ENCODE results near the gene TOB1. TPM values are rescaled to one million over a fixed set of nuclear protein-coding genes. Genes with fewer than 3 reads are reported as not detected.
A peak's percentile ranks its signal among the peaks of the same experiment; 100 is the strongest.

Gene TOB1
- total and polyA plus RNA-seq, 2 donors (not counting 1 experiment from before 2014, with no cell fraction given): 22.0 to 40.5 TPM

DNA sequence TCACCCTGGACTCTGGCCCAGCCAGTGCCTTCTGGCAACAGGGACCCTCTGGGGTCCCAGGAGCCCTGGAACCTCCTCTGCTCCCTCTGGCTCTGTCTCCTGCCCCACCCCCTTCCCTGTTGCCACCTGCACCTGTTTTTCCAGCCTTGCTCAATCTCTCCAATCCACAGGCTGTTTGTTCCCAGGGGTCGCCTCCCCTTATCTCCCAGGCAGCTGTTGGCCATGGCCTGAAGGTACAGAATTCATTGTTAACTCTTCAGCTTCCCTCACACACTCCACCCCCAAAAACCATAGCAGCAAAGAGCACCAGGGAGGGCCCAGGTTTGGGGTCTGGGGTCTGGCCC is 39.3 kb upstream of the TOB1 start:
- TF ChIP-seq, protein P1, sequence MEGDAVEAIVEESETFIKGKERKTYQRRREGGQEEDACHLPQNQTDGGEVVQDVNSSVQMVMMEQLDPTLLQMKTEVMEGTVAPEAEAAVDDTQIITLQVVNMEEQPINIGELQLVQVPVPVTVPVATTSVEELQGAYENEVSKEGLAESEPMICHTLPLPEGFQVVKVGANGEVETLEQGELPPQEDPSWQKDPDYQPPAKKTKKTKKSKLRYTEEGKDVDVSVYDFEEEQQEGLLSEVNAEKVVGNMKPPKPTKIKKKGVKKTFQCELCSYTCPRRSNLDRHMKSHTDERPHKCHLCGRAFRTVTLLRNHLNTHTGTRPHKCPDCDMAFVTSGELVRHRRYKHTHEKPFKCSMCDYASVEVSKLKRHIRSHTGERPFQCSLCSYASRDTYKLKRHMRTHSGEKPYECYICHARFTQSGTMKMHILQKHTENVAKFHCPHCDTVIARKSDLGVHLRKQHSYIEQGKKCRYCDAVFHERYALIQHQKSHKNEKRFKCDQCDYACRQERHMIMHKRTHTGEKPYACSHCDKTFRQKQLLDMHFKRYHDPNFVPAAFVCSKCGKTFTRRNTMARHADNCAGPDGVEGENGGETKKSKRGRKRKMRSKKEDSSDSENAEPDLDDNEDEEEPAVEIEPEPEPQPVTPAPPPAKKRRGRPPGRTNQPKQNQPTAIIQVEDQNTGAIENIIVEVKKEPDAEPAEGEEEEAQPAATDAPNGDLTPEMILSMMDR (conservative IDR thresholded peaks at IDR 0.05 in 1 of 2, IDR thresholded peaks at IDR 0.05 in 1 of 2; ENCODE audit: low read depth in 1 of 2, low read length in 2 of 2): no peak
- no peak for TF ChIP-seq EZH2 (IDR thresholded peaks at IDR 0.05; ENCODE audit: low read length, missing control alignments)
- Histone ChIP-seq H3K9me3 (ENCODE audit: control insufficient read depth, insufficient read depth, low read depth, low read length) (no peaks in the 10 kb centered on the region), H3K4me3 (replicated peaks in 1 of 4; ENCODE audit: control extremely low read depth in 1 of 4, insufficient read depth in 1 of 4, low read depth in 3 of 4, low read length in 4 of 4) (no peak overlapping the region), H3K4me1 (ENCODE audit: control insufficient read depth, extremely low read depth, insufficient read depth, low read length) (peaks cover 12% of the 10 kb centered on the region), H3K27me3 (ENCODE audit: control insufficient read depth, insufficient read depth, low read length) (no peaks in the 10 kb centered on the region), H3K79me2 (ENCODE audit: control insufficient read depth, insufficient read depth, low read length) (no peaks in the 10 kb centered on the region), H3K9ac (ENCODE audit: insufficient read depth, low read length) (no peak overlapping the region), H3K4me2 (ENCODE audit: extremely low read depth, insufficient read depth, low read length) (no peak overlapping the region), H2AFZ (ENCODE audit: low read length) (no peak overlapping the region), H3K36me3 (ENCODE audit: control insufficient read depth, insufficient read depth, low read length) (no peaks in the 10 kb centered on the region), H4K20me1 (ENCODE audit: control insufficient read depth, extremely low read depth, insufficient read depth, low read length) (no peaks in the 10 kb centered on the region), H3K27ac (ENCODE audit: insufficient read depth, low read length) (no peak overlapping the region)
- DNase-seq (ENCODE audit: low read depth in 2 of 2): no peak

DNA sequence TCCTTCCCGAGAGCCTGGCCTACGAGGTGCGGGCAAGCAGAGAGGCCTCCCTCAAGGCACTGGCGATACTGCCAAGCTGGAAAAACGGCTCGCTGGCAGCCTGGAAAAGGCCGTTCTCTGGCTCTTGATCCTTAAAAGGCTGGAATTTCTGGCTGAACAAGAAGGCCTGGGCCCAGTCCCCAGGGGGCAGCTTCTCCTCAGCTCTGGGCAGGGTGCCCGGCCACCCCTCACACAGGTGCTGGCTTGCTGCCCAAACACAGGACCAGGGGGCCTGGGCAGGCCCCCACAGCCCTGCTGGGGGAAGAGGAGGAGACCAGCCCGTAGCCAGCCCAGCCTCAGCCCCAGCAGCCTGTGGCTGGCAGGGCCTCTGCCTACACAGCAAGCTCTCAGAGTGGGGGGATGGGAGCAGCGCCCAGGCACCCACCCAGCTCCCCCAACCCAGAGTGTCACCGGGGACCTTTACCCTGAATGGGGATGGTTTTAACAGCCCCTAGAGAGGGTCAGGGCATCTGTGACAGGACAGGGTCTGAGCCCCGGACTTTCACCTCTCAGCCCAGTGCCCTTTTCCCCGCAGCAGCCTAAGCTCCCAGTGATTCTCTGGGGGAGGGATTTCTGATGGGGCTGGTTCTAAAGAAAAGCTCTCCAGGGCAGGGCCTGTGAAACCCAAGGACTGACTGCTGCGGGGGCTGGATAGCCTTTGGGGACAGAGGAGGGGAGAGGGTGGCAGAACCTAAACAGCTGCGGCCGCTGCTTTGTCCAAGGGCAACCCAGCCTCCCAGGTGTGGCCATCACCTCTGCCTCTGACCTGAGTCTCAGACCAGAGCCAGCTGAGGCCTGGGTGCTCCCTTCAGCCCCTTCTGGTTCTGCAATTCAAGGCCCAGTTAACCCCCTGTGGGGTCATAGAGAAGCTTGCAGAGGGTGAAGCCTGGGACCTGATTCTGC is 38.6 kb upstream of the TOB1 start:
- Histone ChIP-seq H3K36me3 (ENCODE audit: control insufficient read depth, insufficient read depth, low read length) (no peaks in the 10 kb centered on the region), H3K27me3 (ENCODE audit: control insufficient read depth, insufficient read depth, low read length) (no peaks in the 10 kb centered on the region), H3K9me3 (ENCODE audit: control insufficient read depth, insufficient read depth, low read depth, low read length) (no peaks in the 10 kb centered on the region), H2AFZ (ENCODE audit: low read length) (no peak overlapping the region), H4K20me1 (ENCODE audit: control insufficient read depth, extremely low read depth, insufficient read depth, low read length) (no peaks in the 10 kb centered on the region), H3K79me2 (ENCODE audit: control insufficient read depth, insufficient read depth, low read length) (no peaks in the 10 kb centered on the region), H3K27ac (ENCODE audit: insufficient read depth, low read length) (peak overlapping the region; percentile 47), H3K4me2 (ENCODE audit: extremely low read depth, insufficient read depth, low read length) (no peak overlapping the region), H3K9ac (ENCODE audit: insufficient read depth, low read length) (peak overlapping the region; percentile 30), H3K4me1 (ENCODE audit: control insufficient read depth, extremely low read depth, insufficient read depth, low read length) (peaks cover 12% of the 10 kb centered on the region), H3K4me3 (replicated peaks in 1 of 4; ENCODE audit: control extremely low read depth in 1 of 4, insufficient read depth in 1 of 4, low read depth in 3 of 4, low read length in 4 of 4) (no peak overlapping the region)
- TF ChIP-seq, protein P1 (conservative IDR thresholded peaks at IDR 0.05 in 1 of 2, IDR thresholded peaks at IDR 0.05 in 1 of 2; ENCODE audit: low read depth in 1 of 2, low read length in 2 of 2): no peak
- TF ChIP-seq EZH2 (IDR thresholded peaks at IDR 0.05; ENCODE audit: low read length, missing control alignments): no peak
- peak in 1 of 2 donors; percentile 45 for DNase-seq (ENCODE audit: low read depth in 2 of 2)

GRCh38 chr17:50903604-50904517 is 37.7 kb upstream of the TOB1 start:
- Histone ChIP-seq H2AFZ (ENCODE audit: low read length) (peak overlapping the region; percentile 57), H3K4me3 (replicated peaks in 1 of 4; ENCODE audit: control extremely low read depth in 1 of 4, insufficient read depth in 1 of 4, low read depth in 3 of 4, low read length in 4 of 4) (no peak overlapping the region), H3K4me1 (ENCODE audit: control insufficient read depth, extremely low read depth, insufficient read depth, low read length) (peaks cover 12% of the 10 kb centered on the region), H3K27ac (ENCODE audit: insufficient read depth, low read length) (peak overlapping the region; percentile 47), H3K79me2 (ENCODE audit: control insufficient read depth, insufficient read depth, low read length) (no peaks in the 10 kb centered on the region), H3K4me2 (ENCODE audit: extremely low read depth, insufficient read depth, low read length) (peak overlapping the region; percentile 65), H3K9me3 (ENCODE audit: control insufficient read depth, insufficient read depth, low read depth, low read length) (no peaks in the 10 kb centered on the region), H3K27me3 (ENCODE audit: control insufficient read depth, insufficient read depth, low read length) (no peaks in the 10 kb centered on the region), H3K9ac (ENCODE audit: insufficient read depth, low read length) (no peak overlapping the region), H3K36me3 (ENCODE audit: control insufficient read depth, insufficient read depth, low read length) (no peaks in the 10 kb centered on the region), H4K20me1 (ENCODE audit: control insufficient read depth, extremely low read depth, insufficient read depth, low read length) (no peaks in the 10 kb centered on the region)
- DNase-seq (ENCODE audit: low read depth in 2 of 2): peak; percentile 62 to 86
- no peak for TF ChIP-seq EZH2 (IDR thresholded peaks at IDR 0.05; ENCODE audit: low read length, missing control alignments)
- TF ChIP-seq, protein P1 (conservative IDR thresholded peaks at IDR 0.05 in 1 of 2, IDR thresholded peaks at IDR 0.05 in 1 of 2; ENCODE audit: low read depth in 1 of 2, low read length in 2 of 2): no peak

All from fibroblast of lung (primary cell).